ENCODE results near the gene GCSAM. TPM values are rescaled to one million over a fixed set of nuclear protein-coding genes. Genes with fewer than 3 reads are reported as not detected.

The GCSAM gene
- total RNA-seq, 1 experiment from 2014 or later: not detected

- peaks cover 2% of the 10 kb centered on the region; the same call in 1 of the 2 replicates for H3K36me3 ChIP-seq (ENCODE audit: control insufficient read depth, insufficient read depth, low read length)
- BruUV-seq (replicated peaks): no TSS peak
- H3K4me1 ChIP-seq: peaks cover 65% of the 10 kb centered on the region
- Mint-ChIP-seq H3K9me3 (ENCODE audit: unreplicated experiment) (no peaks in the 10 kb centered on the region), H3K27me3 (ENCODE audit: insufficient read depth, unreplicated experiment) (no peaks in the 10 kb centered on the region), H3K27ac (ENCODE audit: unreplicated experiment) (peak overlapping the region; percentile 29), H3K36me3 (ENCODE audit: insufficient read depth, unreplicated experiment) (peaks cover 81% of the 10 kb centered on the region), H3K4me1 (ENCODE audit: low read depth, unreplicated experiment) (peaks cover 52% of the 10 kb centered on the region), H3K4me3 (ENCODE audit: unreplicated experiment) (peak overlapping the region; percentile 13)
- no peaks in the 10 kb centered on the region for H3K27me3 ChIP-seq (replicated peaks; ENCODE audit: control insufficient read depth, insufficient read depth, low read length)
- ChIA-PET POLR2A (interaction anchor here (1.1 kb wide), 1 partner anchor 114 kb away, joined by 4 read pairs; the partner anchor contains the start of gene ABHD10), CTCF (no interaction called here)
- DNase-seq: no peak
- H3K4me3 ChIP-seq (ENCODE audit: low read depth, low read length): no peak overlapping the region
- H3K9me3 ChIP-seq: no peaks in the 10 kb centered on the region
- intact Hi-C loops (cut with micrococcal nuclease; ENCODE audit: unreplicated experiment): loop anchor here (5.0 kb wide), 1 partner anchor 105 kb away; no protein-coding TSS in a partner anchor
- TF ChIP-seq CTCF (IDR thresholded peaks at IDR 0.05; ENCODE audit: insufficient read depth in 1 of 2, low read depth in 1 of 2, low read length in 1 of 2, severe bottlenecking in 1 of 2, unreplicated experiment in 1 of 2): no peak
Observed at GRCh38 chr3:112092496-112093179, 40.4 kb downstream of the GCSAM start.

DNA sequence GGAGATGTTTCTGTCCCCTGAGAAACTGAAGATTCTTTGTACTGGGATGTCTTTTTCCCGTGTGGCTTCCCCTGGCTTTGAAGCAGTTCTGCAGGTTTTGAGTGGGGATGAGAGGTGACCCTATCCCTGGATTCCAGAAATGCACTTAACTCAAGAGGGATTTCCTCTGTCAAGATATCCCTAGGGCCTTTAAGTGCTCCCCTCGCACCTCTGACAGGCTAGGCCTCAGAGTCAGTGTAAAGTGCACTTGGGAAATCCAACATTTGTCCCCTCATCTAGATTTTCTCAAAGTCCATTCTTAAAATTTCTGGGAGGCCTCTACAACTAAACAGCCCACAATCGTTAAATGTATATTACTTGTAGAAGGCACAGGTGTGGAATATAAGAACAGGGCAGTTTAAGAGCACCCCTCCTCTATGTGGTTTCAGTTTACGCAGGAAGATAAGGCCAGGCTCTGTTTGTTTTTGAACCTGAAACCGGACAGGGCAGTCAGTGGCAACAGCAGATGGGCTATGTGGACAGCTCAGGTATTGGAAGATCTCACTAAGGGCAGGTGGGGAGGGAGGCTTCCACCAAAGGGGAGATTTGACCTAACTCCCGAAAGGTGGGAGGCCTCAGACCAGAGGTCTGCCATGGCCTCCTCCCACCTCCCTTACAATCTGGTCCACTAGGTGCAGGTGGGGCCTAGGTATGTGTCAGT, 42.0 kb downstream of the GCSAM start:
- no peak overlapping the region for H3K4me3 ChIP-seq (ENCODE audit: low read depth, low read length)

More for the DNA sequence above, 42.0 kb downstream of the GCSAM start:
- TF ChIP-seq CTCF (IDR thresholded peaks at IDR 0.05; ENCODE audit: insufficient read depth in 1 of 2, low read depth in 1 of 2, low read length in 1 of 2, severe bottlenecking in 1 of 2, unreplicated experiment in 1 of 2): no peak
- Mint-ChIP-seq H3K9me3 (ENCODE audit: unreplicated experiment) (no peaks in the 10 kb centered on the region), H3K27ac (ENCODE audit: unreplicated experiment) (peak overlapping the region; percentile 94), H3K4me1 (ENCODE audit: low read depth, unreplicated experiment) (peaks cover 49% of the 10 kb centered on the region), H3K4me3 (ENCODE audit: unreplicated experiment) (peak overlapping the region; percentile 57), H3K27me3 (ENCODE audit: insufficient read depth, unreplicated experiment) (no peaks in the 10 kb centered on the region), H3K36me3 (ENCODE audit: insufficient read depth, unreplicated experiment) (peaks cover 77% of the 10 kb centered on the region)
- ChIA-PET CTCF (interaction anchor here (1.9 kb wide), 1 partner anchor 20 kb away, joined by 7 read pairs; no protein-coding TSS in a partner anchor), POLR2A (interaction anchor here (1.0 kb wide), 1 partner anchor 46 kb away, joined by 3 read pairs; no protein-coding TSS in a partner anchor)
- TSS peak; percentile 24 for BruUV-seq (replicated peaks)
- intact Hi-C loops (cut with micrococcal nuclease; ENCODE audit: unreplicated experiment): loop anchor here (2.0 to 5.0 kb wide), 2 partner anchors 16 to 104 kb away; no protein-coding TSS in a partner anchor
- H3K9me3 ChIP-seq: no peaks in the 10 kb centered on the region
- DNase-seq: peak; percentile 78
- no peaks in the 10 kb centered on the region for H3K27me3 ChIP-seq (replicated peaks; ENCODE audit: control insufficient read depth, insufficient read depth, low read length)
- peaks cover 2% of the 10 kb centered on the region; the same call in 1 of the 2 replicates for H3K36me3 ChIP-seq (ENCODE audit: control insufficient read depth, insufficient read depth, low read length)
- H3K4me1 ChIP-seq: peaks cover 57% of the 10 kb centered on the region

All from Caco-2 (cell line).